GM04504 (cell line): Measurements from ENCODE around the gene CWH43.
"Not testable (repeated sequence)": the region's sequence is repeated elsewhere in the genome, so short reads cannot be mapped to it uniquely, and the experiment has no call there.

Experiments
- DNase-seq: peaks from one replicate; pipeline ENCODE4 v3.0.0-alpha.2; 2012; ENCODE audit warnings: low read depth

Gene CWH43

GRCh38 chr4:49097071-49097470, 111.0 kb downstream of the CWH43 start:
- not testable (repeated sequence) for DNase-seq

- DNase-seq, result not testable (repeated sequence)
Observed at GRCh38 chr4:49097505-49097904, 111.4 kb downstream of the CWH43 start.

GRCh38 chr4:49098034-49098759, 112.1 kb downstream of the CWH43 start:
- DNase-seq, result not testable (repeated sequence)

- DNase-seq, result not testable (repeated sequence)
Observed at GRCh38 chr4:49099831-49100444, 113.9 kb downstream of the CWH43 start.

DNA sequence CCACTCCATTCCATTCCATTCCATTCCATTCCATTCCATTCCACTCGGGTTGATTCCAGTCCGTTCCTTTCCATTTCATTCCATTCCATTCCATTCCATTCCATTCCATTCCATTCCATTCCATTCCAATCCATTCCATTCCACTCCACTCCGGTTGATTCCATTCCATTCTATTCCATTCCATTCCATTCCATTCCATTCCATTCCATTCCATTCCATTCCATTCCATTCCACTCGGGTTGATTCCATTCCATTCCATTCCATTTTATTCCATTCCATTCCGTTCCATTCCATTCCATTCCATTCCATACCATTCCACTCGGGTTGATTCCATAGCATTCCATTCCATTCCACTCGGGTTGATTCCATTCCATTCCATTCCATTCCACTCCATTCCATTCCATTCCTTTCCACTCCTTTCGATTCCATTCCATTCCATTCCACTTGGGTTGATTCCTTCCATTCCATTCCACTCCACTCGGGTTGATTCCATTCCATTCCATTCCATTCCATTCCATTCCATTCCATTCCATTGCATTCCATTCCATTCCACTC, 116.3 kb downstream of the CWH43 start:
- DNase-seq, result not testable (repeated sequence)

DNA sequence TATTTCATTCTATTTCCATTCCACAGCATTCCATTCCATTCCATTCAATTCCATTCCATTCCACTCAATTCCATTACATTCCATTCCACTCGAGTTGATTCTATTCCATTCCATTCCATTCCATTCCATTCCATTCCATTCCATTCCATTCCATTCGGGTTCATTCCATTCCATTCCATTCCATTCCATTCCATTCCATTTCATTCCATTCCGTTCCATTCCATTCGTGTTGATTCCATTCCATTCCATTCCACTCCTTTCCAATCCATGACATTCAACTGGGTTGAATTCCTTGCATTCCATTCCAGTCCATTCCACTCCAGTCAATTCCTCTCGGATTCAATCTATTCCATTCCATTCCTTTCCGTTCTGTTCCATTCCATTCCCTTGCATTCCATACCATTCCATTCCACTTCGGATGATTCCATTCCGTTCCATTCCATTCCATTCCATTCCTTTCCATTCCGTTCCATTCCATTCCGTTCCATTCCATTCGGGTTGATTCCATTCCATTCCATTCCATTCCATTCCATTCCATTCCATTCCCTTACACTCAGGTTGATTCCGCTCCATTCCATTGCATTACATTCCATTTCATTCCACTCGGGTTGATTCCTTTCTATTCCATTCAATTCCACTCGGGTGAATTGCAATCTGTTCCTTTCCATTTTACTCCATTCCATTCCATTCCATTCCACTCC, 117.5 kb downstream of the CWH43 start:
- DNase-seq, result not testable (repeated sequence)

DNA sequence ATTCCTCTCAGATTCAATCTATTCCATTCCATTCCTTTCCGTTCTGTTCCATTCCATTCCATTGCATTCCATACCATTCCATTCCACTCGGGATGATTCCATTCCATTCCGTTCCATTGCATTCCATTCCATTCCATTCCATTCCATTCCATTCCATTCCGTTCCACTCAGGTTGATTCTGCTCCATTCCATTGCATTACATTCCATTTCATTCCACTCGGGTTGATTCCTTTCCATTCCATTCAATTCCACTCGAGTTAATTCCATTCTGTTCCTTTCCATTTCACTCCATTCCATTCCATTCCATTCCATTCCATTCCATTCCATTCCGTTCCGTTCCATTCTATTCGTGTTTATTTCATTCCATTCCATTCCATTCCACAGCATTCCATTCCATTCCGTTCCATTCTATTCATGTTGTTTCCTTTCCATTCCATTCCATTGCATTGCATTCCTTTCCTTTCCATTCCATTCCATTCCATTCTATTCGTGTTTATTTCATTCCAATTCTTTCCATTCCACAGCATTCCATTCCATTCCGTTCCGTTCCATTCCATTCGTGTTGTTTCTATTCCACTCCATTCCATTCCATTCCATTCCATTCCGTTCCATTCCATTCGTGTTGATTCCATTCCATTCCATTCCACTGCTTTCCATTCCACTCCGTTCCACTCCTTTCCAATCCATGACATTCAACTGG, 118.3 kb downstream of the CWH43 start:
- DNase-seq, result not testable (repeated sequence)

- not testable (repeated sequence) for DNase-seq
Observed at GRCh38 chr4:49105248-49105904, 119.3 kb downstream of the CWH43 start.

- DNase-seq, result not testable (repeated sequence)
Observed at GRCh38 chr4:49107262-49107661, 121.2 kb downstream of the CWH43 start.

DNA sequence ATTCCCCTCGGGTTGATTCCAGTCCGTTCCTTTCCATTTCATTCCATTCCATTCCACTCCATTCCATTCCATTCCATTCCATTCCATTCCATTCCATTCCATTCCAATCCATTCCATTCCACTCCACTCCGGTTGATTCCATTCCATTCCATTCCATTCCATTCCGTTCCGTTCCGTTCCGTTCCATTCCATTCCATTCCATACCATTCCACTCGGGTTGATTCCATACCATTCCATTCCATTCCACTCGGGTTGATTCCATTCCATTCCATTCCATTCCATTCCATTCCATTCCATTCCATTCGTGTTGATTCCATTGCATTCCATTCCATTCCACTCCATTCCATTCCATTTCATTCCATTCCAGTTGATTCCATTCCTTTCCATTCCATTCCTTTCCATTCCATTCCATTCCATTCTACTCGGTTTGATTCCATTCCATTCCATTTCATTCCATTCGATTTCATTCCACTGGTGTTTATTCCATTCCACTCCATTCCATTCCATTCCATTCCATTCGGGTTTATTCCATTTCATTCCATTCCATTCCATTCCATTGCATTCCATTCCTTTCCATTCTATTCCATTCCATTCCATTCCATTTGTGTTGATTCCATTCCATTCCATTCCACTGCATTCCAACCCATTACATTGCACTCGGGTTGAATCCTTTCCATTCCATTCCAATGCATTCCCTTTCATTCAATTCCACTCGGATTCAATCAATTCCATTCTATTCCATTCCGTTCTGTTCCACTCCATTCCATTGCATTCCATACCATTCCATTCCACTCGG, 122.3 kb downstream of the CWH43 start:
- not testable (repeated sequence) for DNase-seq

GRCh38 chr4:49109567-49110166, 123.6 kb downstream of the CWH43 start:
- DNase-seq, result not testable (repeated sequence)

DNA sequence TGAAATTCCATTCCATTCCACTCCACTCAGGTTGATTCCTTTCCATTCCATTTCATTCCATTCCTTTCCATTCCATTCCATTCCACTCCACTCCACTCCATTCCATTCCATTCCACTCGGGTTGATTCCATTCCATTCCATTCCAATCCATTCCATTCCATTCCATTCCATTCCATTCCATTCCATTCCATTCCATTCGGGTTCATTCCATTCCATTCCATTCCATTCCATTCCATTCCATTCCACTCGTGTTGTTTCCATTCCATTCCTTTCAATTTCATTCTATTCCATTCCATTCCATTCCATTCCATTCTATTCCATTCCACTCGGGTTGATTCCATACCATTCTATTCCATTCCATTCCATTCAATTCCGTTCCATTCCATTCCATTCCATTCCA, 124.5 kb downstream of the CWH43 start:
- not testable (repeated sequence) for DNase-seq
